Activated CD8-positive, alpha-beta memory T cell treated with anti-CD3 and anti-CD28 coated beads for 36 hours (primary cell): Measurements from ENCODE around the gene RPS6KA2. TPM values are rescaled to one million over a fixed set of nuclear protein-coding genes. Genes with fewer than 3 reads are reported as not detected.

Experiments used
- CTCF ChIA-PET: fragments of 350-600 bp; sonication (Branson Sonifier 250); formaldehyde crosslinking; loops from one replicate; lab custom pipeline; 2021; ENCODE audit warnings: antibody characterized with exemption; lab: Charles Lee
- POLR2A ChIA-PET: fragments of 350-600 bp; sonication (Branson Sonifier 250); formaldehyde crosslinking; loops from one replicate; lab custom pipeline; 2021; ENCODE audit warnings: antibody characterized with exemption; lab: Charles Lee
- total RNA-seq, 2 experiments: library from RNA; stranded (reverse); gene quantifications; one replicate each; pipeline ENCODE4 v1.2.3, GENCODE V29; 2021

Gene RPS6KA2
- total RNA-seq, 2 experiments from 2014 or later: 7.0 to 8.3 TPM

GRCh38 chr6:166620478-166621113 is 6.5 kb downstream of the RPS6KA2 start:
- ChIA-PET CTCF (no interaction called here), POLR2A (no interaction called here)

GRCh38 chr6:166619912-166620311 is 7.1 kb downstream of the RPS6KA2 start:
- POLR2A ChIA-PET: no interaction called here
- CTCF ChIA-PET: no interaction called here

GRCh38 chr6:166618866-166619761 is 7.9 kb downstream of the RPS6KA2 start:
- CTCF ChIA-PET: no interaction called here
- POLR2A ChIA-PET: no interaction called here

- POLR2A ChIA-PET: no interaction called here
- CTCF ChIA-PET: no interaction called here
Measured at GRCh38 chr6:166618251-166618650, 8.8 kb downstream of the RPS6KA2 start.

- ChIA-PET POLR2A (no interaction called here), CTCF (no interaction called here)
Measured at GRCh38 chr6:166617359-166617758, 9.7 kb downstream of the RPS6KA2 start.

- CTCF ChIA-PET: no interaction called here
- POLR2A ChIA-PET: no interaction called here
Measured at GRCh38 chr6:166616261-166617238, 10.5 kb downstream of the RPS6KA2 start.

GRCh38 chr6:166615059-166615770 is 11.8 kb downstream of the RPS6KA2 start:
- ChIA-PET CTCF (no interaction called here), POLR2A (no interaction called here)

GRCh38 chr6:166614589-166614988 is 12.5 kb downstream of the RPS6KA2 start:
- CTCF ChIA-PET: no interaction called here
- POLR2A ChIA-PET: no interaction called here

GRCh38 chr6:166614171-166614583 is 12.9 kb downstream of the RPS6KA2 start:
- ChIA-PET CTCF (no interaction called here), POLR2A (no interaction called here)

- CTCF ChIA-PET: interaction anchor here (1.8 kb wide), 1 partner anchor 12 kb away, joined by 4 read pairs; no protein-coding TSS in a partner anchor
- POLR2A ChIA-PET: no interaction called here
Measured at GRCh38 chr6:166613027-166613426, 14.0 kb downstream of the RPS6KA2 start.

- POLR2A ChIA-PET: no interaction called here
- CTCF ChIA-PET: interaction anchor here (1.8 kb wide), 1 partner anchor 11 kb away, joined by 4 read pairs; no protein-coding TSS in a partner anchor
Measured at GRCh38 chr6:166612471-166612881, 14.6 kb downstream of the RPS6KA2 start.

- ChIA-PET POLR2A (no interaction called here), CTCF (no interaction called here)
Measured at GRCh38 chr6:166611631-166612030, 15.4 kb downstream of the RPS6KA2 start.

GRCh38 chr6:166610069-166610468 is 17.0 kb downstream of the RPS6KA2 start:
- ChIA-PET POLR2A (no interaction called here), CTCF (no interaction called here)

- ChIA-PET CTCF (no interaction called here), POLR2A (no interaction called here)
Measured at GRCh38 chr6:166608774-166609173, 18.3 kb downstream of the RPS6KA2 start.

GRCh38 chr6:166605752-166606151 is 21.3 kb downstream of the RPS6KA2 start:
- CTCF ChIA-PET: no interaction called here
- POLR2A ChIA-PET: no interaction called here

GRCh38 chr6:166604911-166605310 is 22.1 kb downstream of the RPS6KA2 start:
- CTCF ChIA-PET: no interaction called here
- POLR2A ChIA-PET: no interaction called here

- POLR2A ChIA-PET: no interaction called here
Measured at GRCh38 chr6:166604328-166604727, 22.7 kb downstream of the RPS6KA2 start.

GRCh38 chr6:166603043-166603690 is 23.9 kb downstream of the RPS6KA2 start:
- POLR2A ChIA-PET: no interaction called here
- CTCF ChIA-PET: interaction anchor here (1.2 kb wide), 1 partner anchor 53 kb away, joined by 3 read pairs; no protein-coding TSS in a partner anchor

More at GRCh38 chr6:166604328-166604727, 22.7 kb downstream of the RPS6KA2 start:
- CTCF ChIA-PET: no interaction called here
